ENCODE results near the gene TMEM179B.

DNA sequence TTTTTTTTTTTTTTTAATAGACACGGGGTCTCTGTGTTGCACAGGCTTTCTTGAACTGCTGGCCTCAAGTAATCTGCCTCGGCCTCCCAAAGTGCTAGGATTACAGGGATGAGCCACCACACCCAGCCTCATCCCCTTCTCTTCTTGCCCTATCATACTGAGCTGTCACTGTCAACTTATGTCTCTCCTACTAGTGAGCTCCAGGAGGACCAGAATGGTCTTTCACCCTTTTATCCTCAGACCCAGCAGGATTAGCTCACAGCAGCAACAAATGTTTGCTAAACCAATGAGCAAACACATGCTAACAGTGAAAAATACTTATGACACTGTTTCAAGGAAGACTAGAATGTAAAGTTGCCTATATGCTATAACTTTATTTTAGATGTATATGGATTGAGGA lies 24.5 kb downstream of the TMEM179B start:
- TF ChIP-seq SUZ12 (IDR thresholded peaks at IDR 0.05): no peak
- no peak for TF ChIP-seq ELF4 (IDR thresholded peaks at IDR 0.05)
- no peak for TF ChIP-seq SP1 (IDR thresholded peaks at IDR 0.05)
- no peak for TF ChIP-seq HDGF (IDR thresholded peaks at IDR 0.05; ENCODE audit: borderline replicate concordance)
- no peak for TF ChIP-seq TARDBP (IDR thresholded peaks at IDR 0.05)
- TF ChIP-seq ARNT (IDR thresholded peaks at IDR 0.05): no peak
- TF ChIP-seq FOXA1 (IDR thresholded peaks at IDR 0.05): no peak
- no peak for TF ChIP-seq CTBP1 (IDR thresholded peaks at IDR 0.05; ENCODE audit: borderline replicate concordance)
- TF ChIP-seq FOXM1 (IDR thresholded peaks at IDR 0.05; ENCODE audit: borderline replicate concordance): no peak
- no peak for TF ChIP-seq FOXK2 (IDR thresholded peaks at IDR 0.05)
- no peak for TF ChIP-seq BHLHE40 (IDR thresholded peaks at IDR 0.05; ENCODE audit: borderline replicate concordance)
- no peak for TF ChIP-seq NFRKB (IDR thresholded peaks at IDR 0.05)

Measured in HEK293T (cell line).